Uterus (tissue), 2 donors: ENCODE results near the gene SYNPO.

ENCODE experiments used
- CTCF ChIP-seq, 4 experiments: fragments of 200-600 bp in 2 of 4; fragments of 450-650 bp in 2 of 4; sonication (generic) in 2 of 4; IDR thresholded peaks; one replicate each; pipeline ENCODE4 v1.5.1; 2016 to 2019; ENCODE audit warnings: antibody characterized with exemption in 4 of 4, mild to moderate bottlenecking in 2 of 4, moderate library complexity in 1 of 4
- POLR2A ChIP-seq, 2 donors: fragments of 450-650 bp; IDR thresholded peaks; one replicate each; pipeline ENCODE4 v1.6.1; 2016; ENCODE audit warnings: antibody characterized with exemption in 2 of 2, mild to moderate bottlenecking in 1 of 2, moderate library complexity in 1 of 2

GRCh38 chr5:150606476-150606875, 34.0 kb upstream of the SYNPO start:
- TF ChIP-seq CTCF (IDR thresholded peaks at IDR 0.05): no peak
- no peak for TF ChIP-seq POLR2A (IDR thresholded peaks at IDR 0.05)
